HEK293 (cell line): ENCODE measurements around the gene LRRC47.

Source experiments
- MEIS1 ChIP-seq: sonication (generic); formaldehyde crosslinking; IDR thresholded peaks from 2 replicates; pipeline ENCODE4 v1.8.1; 2022; ENCODE audit warnings: missing genetic modification reagents, mild to moderate bottlenecking, borderline replicate concordance
- PRDM1 ChIP-seq: fragments of 450-650 bp; formaldehyde crosslinking; IDR thresholded peaks from 2 replicates; pipeline ENCODE4; 2016; ENCODE audit warnings: missing biosample characterization, missing genetic modification characterization
- SALL2 ChIP-seq: fragments of 450-650 bp; formaldehyde crosslinking; IDR thresholded peaks from 2 replicates; pipeline ENCODE4 v1.5.0; 2017; ENCODE audit warnings: missing biosample characterization, mild to moderate bottlenecking, missing genetic modification characterization, borderline replicate concordance
- SCRT1 ChIP-seq: fragments of 450-650 bp; formaldehyde crosslinking; IDR thresholded peaks from 2 replicates; pipeline ENCODE4 v1.5.1; 2016; ENCODE audit warnings: missing biosample characterization, missing genetic modification characterization, borderline replicate concordance
- SCRT2 ChIP-seq: fragments of 450-650 bp; formaldehyde crosslinking; IDR thresholded peaks from 2 replicates; pipeline ENCODE4 v1.5.1; 2016; ENCODE audit warnings: missing biosample characterization, missing genetic modification characterization
- ZNF19 ChIP-seq: fragments of 450-650 bp; formaldehyde crosslinking; IDR thresholded peaks from 2 replicates; pipeline ENCODE4; 2016; ENCODE audit warnings: missing biosample characterization, missing genetic modification characterization, low read depth
- ZNF274 ChIP-seq, 2 experiments: fragments of 200-500 bp in 1 of 2; fragments of 450-650 bp in 1 of 2; sonication (Bioruptor generic) in 1 of 2; formaldehyde crosslinking in 1 of 2; IDR thresholded peaks; 2 replicates each; pipeline versions ENCODE4 v1.5.1 to v1.6.1; 2014 to 2016; ENCODE audit warnings: borderline replicate concordance in 1 of 2, inconsistent platforms in 1 of 2, low read length in 1 of 2, missing biosample characterization in 1 of 2, missing genetic modification characterization in 1 of 2
- ZNF311 ChIP-seq: fragments of 450-650 bp; formaldehyde crosslinking; IDR thresholded peaks from 2 replicates; pipeline ENCODE4 v1.5.1; 2017; ENCODE audit warnings: missing biosample characterization, missing genetic modification characterization, borderline replicate concordance
- ZNF335 ChIP-seq: fragments of 450-650 bp; formaldehyde crosslinking; conservative IDR thresholded peaks from 2 replicates; pipeline ENCODE4 v1.5.1; 2016; ENCODE audit warnings: missing biosample characterization, missing genetic modification characterization
- ZNF350 ChIP-seq: fragments of 450-650 bp; formaldehyde crosslinking; IDR thresholded peaks from 2 replicates; pipeline ENCODE4 v1.5.0; 2017; ENCODE audit warnings: missing biosample characterization, mild to moderate bottlenecking, missing genetic modification characterization
- ZNF670 ChIP-seq: fragments of 450-650 bp; formaldehyde crosslinking; IDR thresholded peaks from 2 replicates; pipeline ENCODE4 v1.5.1; 2016; ENCODE audit warnings: missing biosample characterization, missing genetic modification characterization, low read depth
- TF ChIP-seq, protein P1 (sequence below): fragments of 450-650 bp; formaldehyde crosslinking; IDR thresholded peaks from 2 replicates; pipeline ENCODE4 v1.5.1; 2016; ENCODE audit warnings: missing biosample characterization, missing genetic modification characterization
- TF ChIP-seq, protein P2 (sequence below): fragments of 450-650 bp; formaldehyde crosslinking; IDR thresholded peaks from 2 replicates; pipeline ENCODE4 v1.5.1; 2017; ENCODE audit warnings: missing biosample characterization, missing genetic modification characterization

GRCh38 chr1:3768811-3769390 is 27.4 kb downstream of the LRRC47 start:
- TF ChIP-seq ZNF311 (tag by site-specific recombination) (no peak), ZNF350 (tag by site-specific recombination) (no peak), PRDM1 (tag by site-specific recombination) (no peak), ZNF274 (IDR thresholded peaks at IDR 0.05; ENCODE audit: low read length) (no peak), ZNF274 (tag by site-specific recombination; IDR thresholded peaks at IDR 0.05; ENCODE audit: borderline replicate concordance) (no peak), ZNF335 (no peak), ZNF19 (tag by site-specific recombination) (no peak), MEIS1 (CRISPR knock-in tag) (no peak), SCRT2 (tag by site-specific recombination) (no peak), SALL2 (no peak), SCRT1 (no peak), ZNF670 (tag by site-specific recombination) (no peak)
- TF ChIP-seq, protein P1, sequence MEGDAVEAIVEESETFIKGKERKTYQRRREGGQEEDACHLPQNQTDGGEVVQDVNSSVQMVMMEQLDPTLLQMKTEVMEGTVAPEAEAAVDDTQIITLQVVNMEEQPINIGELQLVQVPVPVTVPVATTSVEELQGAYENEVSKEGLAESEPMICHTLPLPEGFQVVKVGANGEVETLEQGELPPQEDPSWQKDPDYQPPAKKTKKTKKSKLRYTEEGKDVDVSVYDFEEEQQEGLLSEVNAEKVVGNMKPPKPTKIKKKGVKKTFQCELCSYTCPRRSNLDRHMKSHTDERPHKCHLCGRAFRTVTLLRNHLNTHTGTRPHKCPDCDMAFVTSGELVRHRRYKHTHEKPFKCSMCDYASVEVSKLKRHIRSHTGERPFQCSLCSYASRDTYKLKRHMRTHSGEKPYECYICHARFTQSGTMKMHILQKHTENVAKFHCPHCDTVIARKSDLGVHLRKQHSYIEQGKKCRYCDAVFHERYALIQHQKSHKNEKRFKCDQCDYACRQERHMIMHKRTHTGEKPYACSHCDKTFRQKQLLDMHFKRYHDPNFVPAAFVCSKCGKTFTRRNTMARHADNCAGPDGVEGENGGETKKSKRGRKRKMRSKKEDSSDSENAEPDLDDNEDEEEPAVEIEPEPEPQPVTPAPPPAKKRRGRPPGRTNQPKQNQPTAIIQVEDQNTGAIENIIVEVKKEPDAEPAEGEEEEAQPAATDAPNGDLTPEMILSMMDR (tag by site-specific recombination), result no peak
- TF ChIP-seq, protein P2, sequence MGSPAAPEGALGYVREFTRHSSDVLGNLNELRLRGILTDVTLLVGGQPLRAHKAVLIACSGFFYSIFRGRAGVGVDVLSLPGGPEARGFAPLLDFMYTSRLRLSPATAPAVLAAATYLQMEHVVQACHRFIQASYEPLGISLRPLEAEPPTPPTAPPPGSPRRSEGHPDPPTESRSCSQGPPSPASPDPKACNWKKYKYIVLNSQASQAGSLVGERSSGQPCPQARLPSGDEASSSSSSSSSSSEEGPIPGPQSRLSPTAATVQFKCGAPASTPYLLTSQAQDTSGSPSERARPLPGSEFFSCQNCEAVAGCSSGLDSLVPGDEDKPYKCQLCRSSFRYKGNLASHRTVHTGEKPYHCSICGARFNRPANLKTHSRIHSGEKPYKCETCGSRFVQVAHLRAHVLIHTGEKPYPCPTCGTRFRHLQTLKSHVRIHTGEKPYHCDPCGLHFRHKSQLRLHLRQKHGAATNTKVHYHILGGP, result no peak
